Brain microvascular endothelial cell (primary cell): Measurements from ENCODE around the gene SPAG6.

Source experiments
- DNase-seq: peaks from one replicate; pipeline ENCODE4 v3.0.0-alpha.2; 2020
- H3K27ac ChIP-seq: fragments of 250-450 bp; sonication (Bioruptor Pico); 2 replicates; pipeline ENCODE4 v1.5.1; 2020; ENCODE audit warnings: mild to moderate bottlenecking, moderate library complexity
- H3K27me3 ChIP-seq: fragments of 250-450 bp; sonication (Bioruptor Pico); replicated peaks from 2 replicates; pipeline ENCODE4 v1.5.1; 2020; ENCODE audit warnings: mild to moderate bottlenecking
- H3K36me3 ChIP-seq: fragments of 250-450 bp; sonication (Bioruptor Pico); replicated peaks from 2 replicates; pipeline ENCODE4 v1.5.1; 2020; ENCODE audit warnings: mild to moderate bottlenecking
- H3K4me3 ChIP-seq: 2 replicates; pipeline ENCODE4 v1.5.1; 2011; ENCODE audit warnings: low read depth, mild to moderate bottlenecking, control low read depth, low read length, moderate library complexity
- in situ Hi-C: cut with HindIII; loops from 2 replicates; pipeline ENCODE4 v1.10.0; 2017; ENCODE audit warnings: low sequenced_read_pairs, low pct_ligation_motif_present
- TF ChIP-seq, protein P1 (sequence below): IDR thresholded peaks from 2 replicates; pipeline ENCODE4 v1.5.1; 2011; ENCODE audit warnings: low read depth, mild to moderate bottlenecking, moderate library complexity, low read length, control low read depth, inconsistent platforms; ENCODE audit errors: missing control alignments

SPAG6 gene

DNA sequence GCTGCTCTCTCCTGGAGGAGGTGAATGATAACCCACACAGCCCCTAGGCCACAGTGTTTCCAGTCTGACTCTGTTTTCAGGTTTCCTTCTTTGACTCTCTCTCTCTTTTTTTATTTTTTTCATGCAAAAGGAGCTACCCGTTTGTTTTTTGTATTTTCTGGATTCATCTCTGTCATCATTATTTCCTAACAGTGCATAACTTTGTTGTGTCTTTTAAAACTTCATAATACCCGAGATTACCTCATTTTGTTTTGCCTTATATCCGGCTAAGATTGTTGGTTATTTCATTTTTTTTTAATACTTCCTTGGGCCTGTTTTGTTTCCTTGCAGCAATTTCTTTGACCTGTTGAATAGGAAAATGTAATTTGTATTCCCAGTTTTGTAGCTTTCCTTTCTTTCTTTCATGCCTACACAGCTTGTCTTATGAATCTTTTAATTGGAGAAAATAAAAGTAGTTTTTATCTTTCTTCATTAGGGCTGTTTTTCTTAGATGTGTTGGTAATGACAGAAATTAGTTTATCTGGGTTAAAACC, 72.5 kb downstream of the SPAG6 start:
- H3K4me3 ChIP-seq = no peak overlapping the region
- in situ Hi-C loops = no loop called here
- TF ChIP-seq, protein P1, sequence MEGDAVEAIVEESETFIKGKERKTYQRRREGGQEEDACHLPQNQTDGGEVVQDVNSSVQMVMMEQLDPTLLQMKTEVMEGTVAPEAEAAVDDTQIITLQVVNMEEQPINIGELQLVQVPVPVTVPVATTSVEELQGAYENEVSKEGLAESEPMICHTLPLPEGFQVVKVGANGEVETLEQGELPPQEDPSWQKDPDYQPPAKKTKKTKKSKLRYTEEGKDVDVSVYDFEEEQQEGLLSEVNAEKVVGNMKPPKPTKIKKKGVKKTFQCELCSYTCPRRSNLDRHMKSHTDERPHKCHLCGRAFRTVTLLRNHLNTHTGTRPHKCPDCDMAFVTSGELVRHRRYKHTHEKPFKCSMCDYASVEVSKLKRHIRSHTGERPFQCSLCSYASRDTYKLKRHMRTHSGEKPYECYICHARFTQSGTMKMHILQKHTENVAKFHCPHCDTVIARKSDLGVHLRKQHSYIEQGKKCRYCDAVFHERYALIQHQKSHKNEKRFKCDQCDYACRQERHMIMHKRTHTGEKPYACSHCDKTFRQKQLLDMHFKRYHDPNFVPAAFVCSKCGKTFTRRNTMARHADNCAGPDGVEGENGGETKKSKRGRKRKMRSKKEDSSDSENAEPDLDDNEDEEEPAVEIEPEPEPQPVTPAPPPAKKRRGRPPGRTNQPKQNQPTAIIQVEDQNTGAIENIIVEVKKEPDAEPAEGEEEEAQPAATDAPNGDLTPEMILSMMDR = no peak
- no peaks in the 10 kb centered on the region for H3K27me3 ChIP-seq
- H3K27ac ChIP-seq = no peak overlapping the region
- no peaks in the 10 kb centered on the region for H3K36me3 ChIP-seq
- no peak for DNase-seq

DNA sequence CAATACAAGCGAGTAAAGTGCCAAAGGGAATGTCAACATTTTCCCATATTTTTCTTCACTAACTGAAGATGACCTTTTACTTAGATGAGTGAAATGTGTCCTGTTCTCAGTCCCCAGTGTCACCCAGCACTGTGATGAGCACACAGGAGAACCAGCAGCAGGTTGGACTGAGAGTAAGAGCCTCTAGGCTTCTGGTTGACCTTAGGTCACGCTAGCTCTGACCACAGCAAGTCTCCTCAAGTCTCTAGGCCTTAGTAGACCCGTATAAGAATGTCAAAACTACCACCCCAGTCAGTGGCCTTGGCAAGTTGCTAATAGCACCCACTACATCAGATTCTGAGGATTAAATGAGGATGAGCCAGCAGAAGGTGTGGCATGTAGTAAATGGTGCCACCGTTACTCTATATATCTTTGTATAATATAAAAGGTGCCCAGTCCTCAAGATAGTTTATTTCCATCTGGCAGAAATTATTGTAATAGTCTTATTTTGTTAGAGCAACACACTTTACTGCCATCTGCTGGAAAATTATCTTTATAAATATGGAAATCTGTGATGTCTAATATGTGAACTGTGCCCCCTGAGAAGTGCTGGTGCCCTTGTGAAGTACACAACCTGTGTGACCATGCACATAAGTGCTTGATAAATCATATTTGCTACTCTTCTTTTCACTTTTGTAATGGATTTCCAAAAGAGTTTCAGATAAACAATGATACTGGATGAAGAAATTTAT, 75.7 kb downstream of the SPAG6 start:
- DNase-seq = no peak
- H3K27me3 ChIP-seq = no peaks in the 10 kb centered on the region
- H3K27ac ChIP-seq = no peak overlapping the region
- H3K36me3 ChIP-seq = no peaks in the 10 kb centered on the region
- in situ Hi-C loops = no loop called here
- TF ChIP-seq, protein P1 = peak; percentile 26
- no peak overlapping the region for H3K4me3 ChIP-seq

DNA sequence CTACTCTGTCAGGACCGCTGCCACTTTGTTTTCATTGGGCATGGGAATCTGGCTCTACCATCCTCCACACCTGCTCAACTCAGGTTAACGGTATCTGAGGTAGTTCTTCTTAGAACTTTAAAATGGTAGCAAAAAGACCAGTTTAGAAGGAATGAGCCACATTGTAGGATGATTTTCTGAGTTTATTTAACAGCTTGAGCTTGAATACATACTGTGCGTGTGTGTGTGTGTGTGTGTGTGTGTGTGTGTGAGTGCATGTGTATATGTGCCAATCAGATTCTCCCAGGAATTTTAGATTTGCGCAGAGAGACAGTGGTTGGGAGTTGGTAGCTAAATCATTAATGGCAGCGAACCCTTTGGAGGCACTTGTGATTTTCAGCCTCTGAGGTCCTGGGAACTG, 81.4 kb downstream of the SPAG6 start:
- no peaks in the 10 kb centered on the region for H3K36me3 ChIP-seq
- TF ChIP-seq, protein P1 = no peak
- in situ Hi-C loops = no loop called here
- no peak for DNase-seq
- H3K27ac ChIP-seq = no peak overlapping the region
- no peak overlapping the region for H3K4me3 ChIP-seq
- H3K27me3 ChIP-seq = no peaks in the 10 kb centered on the region

DNA sequence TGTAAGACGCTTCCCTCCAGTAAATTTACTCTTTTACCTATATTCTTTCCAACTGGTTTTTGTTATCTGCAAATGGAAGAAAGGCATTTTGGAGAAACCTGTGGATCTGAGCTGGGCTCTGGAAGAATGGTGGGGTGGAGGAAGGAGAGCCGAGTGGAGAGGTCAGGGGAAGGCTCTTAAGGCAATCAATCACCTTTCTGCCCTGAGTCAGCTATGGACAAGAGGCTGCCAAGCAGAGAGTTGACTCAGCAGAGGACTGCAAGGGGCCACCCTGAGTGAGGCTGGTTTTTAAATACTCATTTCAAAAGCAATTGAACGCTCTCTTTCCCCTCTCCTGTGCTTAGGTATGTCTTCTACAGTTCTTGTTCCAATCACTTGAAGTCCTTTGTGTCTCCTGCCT, 81.8 kb downstream of the SPAG6 start:
- Histone ChIP-seq H3K36me3 (no peaks in the 10 kb centered on the region), H3K27ac (no peak overlapping the region), H3K4me3 (no peak overlapping the region), H3K27me3 (no peaks in the 10 kb centered on the region)
- in situ Hi-C loops = no loop called here
- TF ChIP-seq, protein P1 = no peak
- no peak for DNase-seq

DNA sequence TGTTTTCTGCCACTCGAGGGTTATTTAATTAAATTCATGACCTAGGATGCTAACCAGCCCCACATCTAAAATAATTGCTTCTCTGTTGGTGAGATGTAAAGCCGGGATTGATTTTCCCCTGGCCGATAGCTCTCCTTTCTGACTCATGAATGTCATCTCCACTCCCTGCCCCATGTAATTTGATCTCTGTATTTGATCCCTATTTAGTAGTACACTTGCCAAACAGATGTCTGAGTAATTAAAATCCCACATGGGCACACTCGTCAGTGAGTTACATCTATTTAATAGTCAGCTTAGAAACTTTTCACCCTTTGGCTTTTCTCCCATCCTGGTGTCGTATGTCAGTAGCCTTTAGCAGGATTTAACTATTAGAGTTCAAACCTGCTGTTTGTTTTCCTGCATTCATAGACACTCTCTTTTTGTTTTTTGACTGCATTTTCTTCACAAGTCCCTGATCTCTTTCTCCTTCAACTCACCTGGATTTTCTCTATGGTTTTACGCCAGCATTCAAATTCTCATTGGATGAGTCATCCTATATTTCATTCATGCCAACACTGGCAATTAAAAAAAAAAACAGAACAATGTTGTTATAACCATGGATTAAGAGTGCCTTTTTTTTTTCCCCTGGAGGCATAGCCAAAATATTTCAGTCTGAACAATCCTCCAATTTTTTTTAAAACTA, 82.7 kb downstream of the SPAG6 start:
- H3K4me3 ChIP-seq = no peak overlapping the region
- DNase-seq = peak; percentile 55
- in situ Hi-C loops = no loop called here
- TF ChIP-seq, protein P1 = no peak
- no peaks in the 10 kb centered on the region for H3K27me3 ChIP-seq
- no peaks in the 10 kb centered on the region for H3K36me3 ChIP-seq
- no peak overlapping the region for H3K27ac ChIP-seq
